GM21619 (cell line): ENCODE data around the gene FRMD1.

Source experiments
- ATAC-seq: cut with Tn5 transposase; IDR thresholded peaks from one replicate; pipeline ENCODE4 v1.9.1; 2021; ENCODE audit not compliant: unreplicated experiment

Gene FRMD1

GRCh38 chr6:168113226-168113625, 34.2 kb upstream of the FRMD1 start:
- no peak for ATAC-seq

- ATAC-seq, result no peak
Measured at GRCh38 chr6:168111911-168112310, 32.9 kb upstream of the FRMD1 start.

- ATAC-seq, result no peak
Measured at GRCh38 chr6:168110437-168110836, 31.4 kb upstream of the FRMD1 start.

- ATAC-seq, result no peak
Measured at GRCh38 chr6:168109171-168109570, 30.2 kb upstream of the FRMD1 start.

- ATAC-seq, result no peak
Measured at GRCh38 chr6:168107191-168107983, 28.4 kb upstream of the FRMD1 start.

GRCh38 chr6:168106633-168107005, 27.6 kb upstream of the FRMD1 start:
- ATAC-seq, result no peak

GRCh38 chr6:168105813-168106632, 27.0 kb upstream of the FRMD1 start:
- no peak for ATAC-seq

- no peak for ATAC-seq
Measured at GRCh38 chr6:168104636-168105035, 25.6 kb upstream of the FRMD1 start.

GRCh38 chr6:168103050-168103830, 24.2 kb upstream of the FRMD1 start:
- no peak for ATAC-seq

GRCh38 chr6:168102315-168102985, 23.4 kb upstream of the FRMD1 start:
- ATAC-seq, result no peak

GRCh38 chr6:168101590-168102314, 22.7 kb upstream of the FRMD1 start:
- no peak for ATAC-seq

- no peak for ATAC-seq
Measured at GRCh38 chr6:168100803-168101589, 22.0 kb upstream of the FRMD1 start.

GRCh38 chr6:168100011-168100802, 21.2 kb upstream of the FRMD1 start:
- no peak for ATAC-seq

GRCh38 chr6:168099201-168100010, 20.4 kb upstream of the FRMD1 start:
- no peak for ATAC-seq

GRCh38 chr6:168098431-168098861, 19.4 kb upstream of the FRMD1 start:
- ATAC-seq, result no peak

GRCh38 chr6:168097621-168098430, 18.8 kb upstream of the FRMD1 start:
- ATAC-seq, result no peak

GRCh38 chr6:168097221-168097620, 18.2 kb upstream of the FRMD1 start:
- ATAC-seq, result no peak
